ENCODE data around the gene WDR41.
"Not testable (repeated sequence)": the region's sequence is repeated elsewhere in the genome, so short reads cannot be mapped to it uniquely, and the experiment has no call there.

DNA sequence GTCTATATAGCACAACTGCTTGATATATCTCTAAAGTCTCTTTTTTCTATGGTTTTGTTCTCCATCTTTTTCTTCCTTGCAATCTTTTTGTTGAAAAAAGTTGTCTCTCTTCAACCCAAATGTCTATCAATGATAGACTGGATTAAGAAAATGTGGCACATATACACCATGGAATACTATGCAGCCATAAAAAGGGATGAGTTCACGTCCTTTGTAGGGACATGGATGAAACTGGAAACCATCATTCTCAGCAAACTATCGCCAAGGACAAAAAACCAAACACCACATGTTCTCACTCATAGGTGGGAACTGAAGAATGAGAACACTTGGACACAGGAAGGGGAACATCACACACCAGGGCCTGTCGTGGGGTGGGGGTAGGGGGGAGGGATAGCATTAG lies 23.2 kb downstream of the WDR41 start:
- TF ChIP-seq CTCF, POLR2A (IDR thresholded peaks at IDR 0.05): not testable (repeated sequence)
